GM10266 (cell line): Measurements from ENCODE around the gene RNF135.

Experiments
- DNase-seq: peaks from one replicate; pipeline ENCODE4 v3.0.0; 2012; ENCODE audit errors: extremely low spot score
- CTCF ChIP-seq: IDR thresholded peaks from 2 replicates; pipeline ENCODE4 v1.5.1; 2012; ENCODE audit warnings: mild to moderate bottlenecking, low read depth; ENCODE audit not compliant: control insufficient read depth, insufficient read depth; ENCODE audit errors: missing control alignments

RNF135 gene

GRCh38 chr17:31048142-31048541, 77.3 kb downstream of the RNF135 start:
- no peak for TF ChIP-seq CTCF
- DNase-seq = no peak

GRCh38 chr17:31048780-31049179, 77.9 kb downstream of the RNF135 start:
- DNase-seq = no peak
- TF ChIP-seq CTCF = no peak
